ENCODE data around the gene PLCZ1. TPM values are rescaled to one million over a fixed set of nuclear protein-coding genes. Genes with fewer than 3 reads are reported as not detected.

PLCZ1 gene
- total RNA-seq (2022; extraction: Qiagen RNA extraction) = not detected in 5 replicates

GRCh38 chr12:18737819-18738218, at the start of gene PLCZ1, which contains the start of gene CAPZA3:
Gene PLCZ1, minus strand, starts transcription at chr12:18738012. Its CDS starts 641 bp downstream, at chr12:18737371.
Gene CAPZA3, plus strand, starts transcription at chr12:18738119. Its CDS starts 150 bp downstream, at chr12:18738269.

Other genes with a start within 250 kb of the PLCZ1 start
- gene CAPZA3, start 107 bp upstream of the PLCZ1 start, total RNA-seq (2022; extraction: Qiagen RNA extraction) = not detected in 5 replicates

Measured in A549 treated with CORT108297 at 1 μM for 4 hours (cell line).